DND-41 (cell line): Measurements from ENCODE around the gene YTHDC2.

Experiments
- ATAC-seq: fragments of 200-7000 bp; cut with Tn5 transposase; 3 replicates; pipeline ENCODE4 v1.9.1; 2021; ENCODE audit warnings: low read depth; ENCODE audit not compliant: insufficient read depth
- DNase-seq: peaks from one replicate; pipeline ENCODE4 v3.0.0-alpha.2; 2020
- H2AFZ ChIP-seq: 2 replicates; pipeline ENCODE4 v1.6.0; 2012; ENCODE audit warnings: low read depth, low read length
- H3K27ac ChIP-seq: 2 replicates; pipeline ENCODE4 v1.5.1; 2012; ENCODE audit warnings: low read length, inconsistent platforms
- H3K27me3 ChIP-seq: fragments of 200-600 bp; sonication (generic); 2 replicates; pipeline ENCODE4 v1.6.0; 2012; ENCODE audit warnings: low read length, mild to moderate bottlenecking, inconsistent platforms; ENCODE audit not compliant: insufficient read depth, poor library complexity
- H3K36me3 ChIP-seq: 2 replicates; pipeline ENCODE4 v1.5.1; 2012; ENCODE audit warnings: low read length, inconsistent platforms; ENCODE audit not compliant: insufficient read depth
- H3K4me1 ChIP-seq: 2 replicates; pipeline ENCODE4 v1.5.1; 2012; ENCODE audit warnings: mild to moderate bottlenecking, low read length; ENCODE audit not compliant: insufficient read depth
- H3K4me2 ChIP-seq: 2 replicates; pipeline ENCODE4 v1.6.0; 2012; ENCODE audit warnings: mild to moderate bottlenecking, moderate library complexity, low read length, inconsistent platforms; ENCODE audit not compliant: insufficient read depth
- H3K4me3 ChIP-seq, 2 experiments: fragments of 200-600 bp in 1 of 2; shearing (Covaris generic) in 1 of 2; 2 replicates each; pipeline ENCODE4 v1.5.1; 2012 to 2016; ENCODE audit warnings: inconsistent platforms in 2 of 2, low read length in 2 of 2, mild to moderate bottlenecking in 2 of 2, low read depth in 1 of 2, moderate library complexity in 1 of 2
- H3K79me2 ChIP-seq: 2 replicates; pipeline ENCODE4 v1.6.0; 2012; ENCODE audit warnings: low read length, inconsistent platforms; ENCODE audit not compliant: insufficient read depth
- H3K9ac ChIP-seq: 2 replicates; pipeline ENCODE4 v1.6.0; 2012; ENCODE audit warnings: low read depth, mild to moderate bottlenecking, inconsistent platforms, low read length, moderate library complexity
- H3K9me3 ChIP-seq: 2 replicates; pipeline ENCODE4 v1.5.1; 2012; ENCODE audit warnings: low read length, moderate library complexity, mild to moderate bottlenecking, inconsistent platforms; ENCODE audit not compliant: insufficient read depth, severe bottlenecking
- H4K20me1 ChIP-seq: 2 replicates; pipeline ENCODE4 v1.6.0; 2012; ENCODE audit warnings: low read length; ENCODE audit not compliant: insufficient read depth
- CTCF ChIP-seq: IDR thresholded peaks from 2 replicates; pipeline ENCODE4 v1.5.1; 2012; ENCODE audit warnings: borderline replicate concordance, low read length, moderate library complexity, mild to moderate bottlenecking; ENCODE audit not compliant: poor library complexity, severe bottlenecking; ENCODE audit errors: extremely low read depth
- EZH2 ChIP-seq: IDR thresholded peaks from 3 replicates; pipeline ENCODE4 v1.6.1; 2012; ENCODE audit warnings: borderline replicate concordance, low read depth, mild to moderate bottlenecking, moderate library complexity, low read length, inconsistent platforms; ENCODE audit not compliant: severe bottlenecking

Gene YTHDC2

DNA sequence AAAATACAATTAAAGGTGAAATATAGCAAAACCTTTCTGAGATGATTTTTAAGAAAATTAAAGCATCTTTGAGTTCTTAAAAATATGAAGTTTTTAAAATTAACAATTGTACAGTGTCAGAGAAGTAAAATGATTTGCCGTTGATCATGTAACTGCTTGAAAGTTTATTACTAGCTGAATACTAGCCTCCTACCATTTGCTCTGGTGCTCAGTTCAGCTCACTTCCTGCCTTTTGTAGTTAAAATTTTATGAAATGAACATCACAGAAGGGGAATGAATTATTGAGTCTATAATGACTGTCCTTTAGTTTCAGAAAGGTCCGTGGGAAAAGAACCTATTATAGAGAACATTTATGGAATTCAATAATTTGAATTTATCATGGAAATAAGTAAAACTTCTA, 9.7 kb downstream of the YTHDC2 start:
- H3K36me3 ChIP-seq: peaks cover 49% of the 10 kb centered on the region
- DNase-seq: no peak
- peaks cover 86% of the 10 kb centered on the region for H3K79me2 ChIP-seq
- peaks cover 30% of the 10 kb centered on the region for H3K4me1 ChIP-seq
- H3K27me3 ChIP-seq: no peaks in the 10 kb centered on the region
- H3K4me3 ChIP-seq: no peak overlapping the region
- H3K27ac ChIP-seq: no peak overlapping the region
- H3K4me2 ChIP-seq: peak overlapping the region; percentile 31; the same call in 1 of the 2 replicates
- no peaks in the 10 kb centered on the region for H3K9me3 ChIP-seq
- H3K9ac ChIP-seq: no peak overlapping the region
- TF ChIP-seq EZH2 (no peak), CTCF (no peak)
- ATAC-seq: peak; percentile 61; the same call in 1 of the 3 replicates
- peaks cover 6% of the 10 kb centered on the region; the same call in 1 of the 2 replicates for H4K20me1 ChIP-seq
- no peak overlapping the region for H2AFZ ChIP-seq

DNA sequence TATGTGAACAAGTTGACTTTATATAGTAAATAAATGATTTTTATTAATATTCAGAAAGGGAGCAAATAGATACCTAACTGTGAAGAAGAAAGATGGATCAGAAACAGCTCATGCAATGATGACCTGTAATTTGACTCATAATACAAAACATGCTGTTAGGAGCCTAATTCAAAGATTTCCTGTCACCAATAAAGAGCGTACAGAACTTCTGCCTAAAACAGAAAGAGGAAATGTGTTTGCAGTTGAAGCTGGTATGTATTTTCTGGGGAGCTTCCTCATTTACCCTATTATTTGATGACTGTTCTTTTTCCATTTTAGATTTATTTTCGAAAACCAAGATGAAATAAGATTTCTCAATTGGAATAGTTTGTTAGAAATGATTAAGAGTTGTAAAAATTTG, 11.4 kb downstream of the YTHDC2 start:
- H3K4me2 ChIP-seq: no peak overlapping the region; the same call in 1 of the 2 replicates
- H3K4me3 ChIP-seq: no peak overlapping the region
- no peak overlapping the region for H3K27ac ChIP-seq
- DNase-seq (no peak), ATAC-seq (0 out of 3 replicates have a peak, but pooled peaks have one; percentile 58)
- peaks cover 27% of the 10 kb centered on the region for H3K4me1 ChIP-seq
- H3K9ac ChIP-seq: no peak overlapping the region
- peaks cover 6% of the 10 kb centered on the region; the same call in 1 of the 2 replicates for H4K20me1 ChIP-seq
- H3K27me3 ChIP-seq: no peaks in the 10 kb centered on the region
- H3K36me3 ChIP-seq: peaks cover 49% of the 10 kb centered on the region
- peaks cover 83% of the 10 kb centered on the region for H3K79me2 ChIP-seq
- H3K9me3 ChIP-seq: peaks cover 8% of the 10 kb centered on the region
- TF ChIP-seq CTCF: no peak
- no peak for TF ChIP-seq EZH2
- no peak overlapping the region for H2AFZ ChIP-seq

DNA sequence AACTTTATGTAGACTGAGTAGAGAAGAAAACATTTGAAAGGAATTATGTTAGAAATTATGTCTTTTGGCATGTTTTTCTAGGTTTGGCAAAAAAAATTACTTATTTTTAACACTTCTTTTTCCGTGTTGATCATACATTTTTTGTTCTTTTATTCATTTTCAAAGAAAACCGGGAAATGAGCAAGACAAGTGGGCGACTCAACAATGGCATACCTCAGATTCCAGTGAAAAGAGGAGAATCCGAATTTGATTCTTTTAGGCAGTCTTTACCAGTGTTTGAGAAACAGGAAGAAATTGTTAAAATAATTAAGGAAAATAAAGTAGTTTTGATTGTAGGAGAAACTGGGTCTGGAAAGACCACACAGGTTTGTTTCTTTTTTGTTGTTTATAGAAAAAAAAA, 12.9 kb downstream of the YTHDC2 start:
- H3K4me1 ChIP-seq: peaks cover 27% of the 10 kb centered on the region
- no peak overlapping the region for H3K27ac ChIP-seq
- H3K4me3 ChIP-seq: no peak overlapping the region
- H4K20me1 ChIP-seq: no peaks in the 10 kb centered on the region
- DNase-seq (no peak), ATAC-seq (no peak)
- peaks cover 79% of the 10 kb centered on the region for H3K79me2 ChIP-seq
- no peak overlapping the region for H3K4me2 ChIP-seq
- H3K36me3 ChIP-seq: peaks cover 52% of the 10 kb centered on the region
- H3K27me3 ChIP-seq: no peaks in the 10 kb centered on the region
- TF ChIP-seq CTCF (no peak), EZH2 (no peak)
- peaks cover 22% of the 10 kb centered on the region for H3K9me3 ChIP-seq
- no peak overlapping the region for H2AFZ ChIP-seq
- H3K9ac ChIP-seq: no peak overlapping the region

GRCh38 chr5:113527746-113528145, 14.3 kb downstream of the YTHDC2 start:
- H3K9me3 ChIP-seq: peaks cover 29% of the 10 kb centered on the region
- DNase-seq (no peak), ATAC-seq (no peak)
- no peak overlapping the region for H3K4me3 ChIP-seq
- no peaks in the 10 kb centered on the region for H3K27me3 ChIP-seq
- no peak overlapping the region for H2AFZ ChIP-seq
- TF ChIP-seq EZH2 (no peak), CTCF (no peak)
- H3K4me2 ChIP-seq: no peak overlapping the region
- peaks cover 65% of the 10 kb centered on the region for H3K79me2 ChIP-seq
- H3K9ac ChIP-seq: no peak overlapping the region
- peaks cover 65% of the 10 kb centered on the region for H3K36me3 ChIP-seq
- peaks cover 21% of the 10 kb centered on the region for H3K4me1 ChIP-seq
- H3K27ac ChIP-seq: no peak overlapping the region
- no peaks in the 10 kb centered on the region for H4K20me1 ChIP-seq
